ENCODE data around the gene ST6GALNAC4.
A peak's percentile ranks its signal among the peaks of the same experiment; 100 is the strongest.
"Not testable (repeated sequence)": the region's sequence is repeated elsewhere in the genome, so short reads cannot be mapped to it uniquely, and the experiment has no call there.

The ST6GALNAC4 gene

GRCh38 chr9:127885508-127886281, 31.1 kb downstream of the ST6GALNAC4 start:
- no peak for DNase-seq (ENCODE audit: low read depth)

GRCh38 chr9:127884976-127885490, 31.8 kb downstream of the ST6GALNAC4 start:
- no peak for DNase-seq (ENCODE audit: low read depth)

- DNase-seq (ENCODE audit: low read depth): no peak
These were observed 32.4 kb downstream of the ST6GALNAC4 start for GRCh38 chr9:127884427-127884911.

GRCh38 chr9:127883959-127884358, 32.9 kb downstream of the ST6GALNAC4 start:
- DNase-seq (ENCODE audit: low read depth): no peak

- not testable (repeated sequence) for DNase-seq (ENCODE audit: low read depth)
These were observed 35.1 kb downstream of the ST6GALNAC4 start for GRCh38 chr9:127881715-127882114.

GRCh38 chr9:127880143-127880542, 36.7 kb downstream of the ST6GALNAC4 start:
- DNase-seq (ENCODE audit: low read depth): no peak

GRCh38 chr9:127878652-127879390, 38.0 kb downstream of the ST6GALNAC4 start:
- no peak for DNase-seq (ENCODE audit: low read depth)

- no peak for DNase-seq (ENCODE audit: low read depth)
These were observed 38.7 kb downstream of the ST6GALNAC4 start for GRCh38 chr9:127878001-127878651.

- no peak for DNase-seq (ENCODE audit: low read depth)
These were observed 39.3 kb downstream of the ST6GALNAC4 start, which contains the start of gene AK1 for GRCh38 chr9:127877566-127877998. AK1 (minus strand) TSS chr9:127877675; CDS start chr9:127874617, 3,058 bp downstream.

- DNase-seq (ENCODE audit: low read depth): no peak
These were observed 39.9 kb downstream of the ST6GALNAC4 start for GRCh38 chr9:127876764-127877562.

- DNase-seq (ENCODE audit: low read depth): no peak
These were observed 40.6 kb downstream of the ST6GALNAC4 start for GRCh38 chr9:127876026-127876763.

- DNase-seq (ENCODE audit: low read depth): peak; percentile 63
These were observed 41.4 kb downstream of the ST6GALNAC4 start for GRCh38 chr9:127875306-127875966.

- DNase-seq (ENCODE audit: low read depth): no peak
These were observed 42.3 kb downstream of the ST6GALNAC4 start for GRCh38 chr9:127874301-127875221.

GRCh38 chr9:127873886-127874285, 43.0 kb downstream of the ST6GALNAC4 start:
- DNase-seq (ENCODE audit: low read depth): peak; percentile 61

- DNase-seq (ENCODE audit: low read depth): no peak
These were observed 43.6 kb downstream of the ST6GALNAC4 start for GRCh38 chr9:127873223-127873691.

- no peak for DNase-seq (ENCODE audit: low read depth)
These were observed 44.2 kb downstream of the ST6GALNAC4 start for GRCh38 chr9:127872369-127873222.

GRCh38 chr9:127871531-127871930, 45.3 kb downstream of the ST6GALNAC4 start:
- no peak for DNase-seq (ENCODE audit: low read depth)

- no peak for DNase-seq (ENCODE audit: low read depth)
These were observed 46.0 kb downstream of the ST6GALNAC4 start for GRCh38 chr9:127870887-127871286.

All from stromal cell of bone marrow (primary cell).